ENCODE data around the gene ASTN2. TPM values are rescaled to one million over a fixed set of nuclear protein-coding genes. Genes with fewer than 3 reads are reported as not detected.

ASTN2 gene
- total and polyA plus RNA-seq, 9 of the 15 experiments (the other 6 are each of a cell fraction or from before 2014, with no cell fraction given), result 0.56 to 3.5 (median 1.9) TPM

DNA sequence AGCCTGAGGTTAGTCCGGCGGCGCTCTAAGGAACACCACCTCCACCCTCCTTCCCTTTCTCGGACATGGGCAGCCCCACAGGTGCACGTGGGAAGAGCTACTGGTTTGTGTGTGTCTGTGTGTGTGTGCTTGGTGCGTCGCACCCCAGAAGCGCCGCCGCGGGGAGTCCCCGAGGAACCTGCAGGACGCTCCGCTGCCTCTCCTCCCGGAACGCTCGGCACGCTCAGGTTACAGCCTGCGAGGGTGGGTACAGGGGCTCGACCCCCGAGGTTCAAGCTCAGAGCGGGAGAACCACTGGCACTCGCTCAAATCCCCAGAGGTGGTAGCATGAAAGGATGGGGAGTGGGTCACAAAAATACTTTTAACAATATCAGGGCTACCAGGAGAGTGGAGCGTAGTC is 2.0 kb downstream of the ASTN2 start (continued):
- TF ChIP-seq, protein P1, sequence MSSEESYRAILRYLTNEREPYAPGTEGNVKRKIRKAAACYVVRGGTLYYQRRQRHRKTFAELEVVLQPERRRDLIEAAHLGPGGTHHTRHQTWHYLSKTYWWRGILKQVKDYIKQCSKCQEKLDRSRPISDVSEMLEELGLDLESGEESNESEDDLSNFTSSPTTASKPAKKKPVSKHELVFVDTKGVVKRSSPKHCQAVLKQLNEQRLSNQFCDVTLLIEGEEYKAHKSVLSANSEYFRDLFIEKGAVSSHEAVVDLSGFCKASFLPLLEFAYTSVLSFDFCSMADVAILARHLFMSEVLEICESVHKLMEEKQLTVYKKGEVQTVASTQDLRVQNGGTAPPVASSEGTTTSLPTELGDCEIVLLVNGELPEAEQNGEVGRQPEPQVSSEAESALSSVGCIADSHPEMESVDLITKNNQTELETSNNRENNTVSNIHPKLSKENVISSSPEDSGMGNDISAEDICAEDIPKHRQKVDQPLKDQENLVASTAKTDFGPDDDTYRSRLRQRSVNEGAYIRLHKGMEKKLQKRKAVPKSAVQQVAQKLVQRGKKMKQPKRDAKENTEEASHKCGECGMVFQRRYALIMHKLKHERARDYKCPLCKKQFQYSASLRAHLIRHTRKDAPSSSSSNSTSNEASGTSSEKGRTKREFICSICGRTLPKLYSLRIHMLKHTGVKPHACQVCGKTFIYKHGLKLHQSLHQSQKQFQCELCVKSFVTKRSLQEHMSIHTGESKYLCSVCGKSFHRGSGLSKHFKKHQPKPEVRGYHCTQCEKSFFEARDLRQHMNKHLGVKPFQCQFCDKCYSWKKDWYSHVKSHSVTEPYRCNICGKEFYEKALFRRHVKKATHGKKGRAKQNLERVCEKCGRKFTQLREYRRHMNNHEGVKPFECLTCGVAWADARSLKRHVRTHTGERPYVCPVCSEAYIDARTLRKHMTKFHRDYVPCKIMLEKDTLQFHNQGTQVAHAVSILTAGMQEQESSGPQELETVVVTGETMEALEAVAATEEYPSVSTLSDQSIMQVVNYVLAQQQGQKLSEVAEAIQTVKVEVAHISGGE (CRISPR knock-in tag; IDR thresholded peaks at IDR 0.05), result no peak
- TF ChIP-seq SLC30A9 (CRISPR knock-in tag; IDR thresholded peaks at IDR 0.05), result no peak
- TF ChIP-seq, protein P2, sequence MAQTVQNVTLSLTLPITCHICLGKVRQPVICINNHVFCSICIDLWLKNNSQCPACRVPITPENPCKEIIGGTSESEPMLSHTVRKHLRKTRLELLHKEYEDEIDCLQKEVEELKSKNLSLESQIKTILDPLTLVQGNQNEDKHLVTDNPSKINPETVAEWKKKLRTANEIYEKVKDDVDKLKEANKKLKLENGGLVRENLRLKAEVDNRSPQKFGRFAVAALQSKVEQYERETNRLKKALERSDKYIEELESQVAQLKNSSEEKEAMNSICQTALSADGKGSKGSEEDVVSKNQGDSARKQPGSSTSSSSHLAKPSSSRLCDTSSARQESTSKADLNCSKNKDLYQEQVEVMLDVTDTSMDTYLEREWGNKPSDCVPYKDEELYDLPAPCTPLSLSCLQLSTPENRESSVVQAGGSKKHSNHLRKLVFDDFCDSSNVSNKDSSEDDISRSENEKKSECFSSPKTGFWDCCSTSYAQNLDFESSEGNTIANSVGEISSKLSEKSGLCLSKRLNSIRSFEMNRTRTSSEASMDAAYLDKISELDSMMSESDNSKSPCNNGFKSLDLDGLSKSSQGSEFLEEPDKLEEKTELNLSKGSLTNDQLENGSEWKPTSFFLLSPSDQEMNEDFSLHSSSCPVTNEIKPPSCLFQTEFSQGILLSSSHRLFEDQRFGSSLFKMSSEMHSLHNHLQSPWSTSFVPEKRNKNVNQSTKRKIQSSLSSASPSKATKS (CRISPR knock-in tag; IDR thresholded peaks at IDR 0.05), result no peak
- no peak for TF ChIP-seq DIDO1 (tag; IDR thresholded peaks at IDR 0.05; ENCODE audit: low read depth)

Data from K562 (cell line).